Measurements from ENCODE around the gene GLI2.

DNA sequence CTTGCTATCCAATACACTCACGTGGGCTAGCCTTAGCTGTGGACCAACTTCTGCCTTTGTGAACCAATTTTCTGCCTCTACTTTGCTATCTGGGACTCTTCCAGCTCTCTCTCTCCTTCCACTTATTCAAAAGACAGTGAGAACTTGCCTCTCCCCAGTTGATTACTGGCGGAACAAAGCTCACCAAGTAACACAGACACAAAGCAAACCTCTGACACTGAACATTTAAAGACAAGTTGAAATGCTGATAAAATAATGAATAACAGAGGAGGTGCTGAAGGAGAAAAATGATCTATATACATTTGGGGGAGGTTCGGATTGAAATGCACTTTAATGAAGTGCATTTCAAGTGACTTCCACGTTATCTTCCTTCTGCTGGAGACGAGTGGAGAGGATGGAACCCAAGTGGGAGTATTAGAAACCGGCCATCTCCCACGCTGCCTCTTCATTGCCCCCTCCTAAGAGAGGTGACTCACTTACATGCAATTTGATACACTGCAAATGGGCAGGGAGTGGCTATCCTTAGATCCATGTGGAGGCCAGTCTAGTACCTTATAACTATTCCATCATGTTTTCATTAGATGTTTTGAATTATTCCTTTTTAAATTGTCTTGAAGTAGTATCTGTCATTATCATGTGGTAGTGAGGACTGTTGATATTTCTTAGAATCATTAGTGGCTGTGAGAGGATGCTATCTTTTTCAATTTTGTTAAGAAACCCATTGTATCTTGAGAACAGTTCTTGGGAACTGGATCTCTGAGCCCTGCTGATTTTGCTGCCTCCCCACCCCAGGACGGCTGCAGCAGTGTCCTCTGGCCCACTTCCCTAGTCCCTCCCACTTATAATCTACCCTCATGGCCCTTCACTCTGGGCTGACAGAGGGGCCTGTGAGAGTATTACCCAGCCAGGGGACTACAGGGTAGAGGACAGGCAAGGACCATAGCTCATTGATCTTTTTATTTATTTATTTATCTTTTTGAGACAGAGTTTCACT lies 6.0 kb upstream of the GLI2 start:
- TF ChIP-seq, protein P1, sequence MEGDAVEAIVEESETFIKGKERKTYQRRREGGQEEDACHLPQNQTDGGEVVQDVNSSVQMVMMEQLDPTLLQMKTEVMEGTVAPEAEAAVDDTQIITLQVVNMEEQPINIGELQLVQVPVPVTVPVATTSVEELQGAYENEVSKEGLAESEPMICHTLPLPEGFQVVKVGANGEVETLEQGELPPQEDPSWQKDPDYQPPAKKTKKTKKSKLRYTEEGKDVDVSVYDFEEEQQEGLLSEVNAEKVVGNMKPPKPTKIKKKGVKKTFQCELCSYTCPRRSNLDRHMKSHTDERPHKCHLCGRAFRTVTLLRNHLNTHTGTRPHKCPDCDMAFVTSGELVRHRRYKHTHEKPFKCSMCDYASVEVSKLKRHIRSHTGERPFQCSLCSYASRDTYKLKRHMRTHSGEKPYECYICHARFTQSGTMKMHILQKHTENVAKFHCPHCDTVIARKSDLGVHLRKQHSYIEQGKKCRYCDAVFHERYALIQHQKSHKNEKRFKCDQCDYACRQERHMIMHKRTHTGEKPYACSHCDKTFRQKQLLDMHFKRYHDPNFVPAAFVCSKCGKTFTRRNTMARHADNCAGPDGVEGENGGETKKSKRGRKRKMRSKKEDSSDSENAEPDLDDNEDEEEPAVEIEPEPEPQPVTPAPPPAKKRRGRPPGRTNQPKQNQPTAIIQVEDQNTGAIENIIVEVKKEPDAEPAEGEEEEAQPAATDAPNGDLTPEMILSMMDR (IDR thresholded peaks at IDR 0.05 in 2 of 3, conservative IDR thresholded peaks at IDR 0.05 in 1 of 3; ENCODE audit: borderline replicate concordance in 1 of 3, insufficient read depth in 1 of 3, low read depth in 2 of 3, low read length in 2 of 3) = no peak
- no peak for TF ChIP-seq POLR2A (IDR thresholded peaks at IDR 0.05; ENCODE audit: borderline replicate concordance, extremely low read depth, insufficient read depth, insufficient read length)
- TF ChIP-seq YY1 (IDR thresholded peaks at IDR 0.05; ENCODE audit: extremely low read depth, insufficient replicate concordance, low read depth, low read length) = no peak
- TF ChIP-seq, protein P2, sequence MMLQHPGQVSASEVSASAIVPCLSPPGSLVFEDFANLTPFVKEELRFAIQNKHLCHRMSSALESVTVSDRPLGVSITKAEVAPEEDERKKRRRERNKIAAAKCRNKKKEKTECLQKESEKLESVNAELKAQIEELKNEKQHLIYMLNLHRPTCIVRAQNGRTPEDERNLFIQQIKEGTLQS (IDR thresholded peaks at IDR 0.05) = no peak
- TF ChIP-seq SP1 (IDR thresholded peaks at IDR 0.05; ENCODE audit: low read depth) = peak; percentile 40; the same call in 1 of the 2 replicates
- TF ChIP-seq RAD21 (IDR thresholded peaks at IDR 0.05; ENCODE audit: low read depth) = no peak
- TF ChIP-seq, protein P3, sequence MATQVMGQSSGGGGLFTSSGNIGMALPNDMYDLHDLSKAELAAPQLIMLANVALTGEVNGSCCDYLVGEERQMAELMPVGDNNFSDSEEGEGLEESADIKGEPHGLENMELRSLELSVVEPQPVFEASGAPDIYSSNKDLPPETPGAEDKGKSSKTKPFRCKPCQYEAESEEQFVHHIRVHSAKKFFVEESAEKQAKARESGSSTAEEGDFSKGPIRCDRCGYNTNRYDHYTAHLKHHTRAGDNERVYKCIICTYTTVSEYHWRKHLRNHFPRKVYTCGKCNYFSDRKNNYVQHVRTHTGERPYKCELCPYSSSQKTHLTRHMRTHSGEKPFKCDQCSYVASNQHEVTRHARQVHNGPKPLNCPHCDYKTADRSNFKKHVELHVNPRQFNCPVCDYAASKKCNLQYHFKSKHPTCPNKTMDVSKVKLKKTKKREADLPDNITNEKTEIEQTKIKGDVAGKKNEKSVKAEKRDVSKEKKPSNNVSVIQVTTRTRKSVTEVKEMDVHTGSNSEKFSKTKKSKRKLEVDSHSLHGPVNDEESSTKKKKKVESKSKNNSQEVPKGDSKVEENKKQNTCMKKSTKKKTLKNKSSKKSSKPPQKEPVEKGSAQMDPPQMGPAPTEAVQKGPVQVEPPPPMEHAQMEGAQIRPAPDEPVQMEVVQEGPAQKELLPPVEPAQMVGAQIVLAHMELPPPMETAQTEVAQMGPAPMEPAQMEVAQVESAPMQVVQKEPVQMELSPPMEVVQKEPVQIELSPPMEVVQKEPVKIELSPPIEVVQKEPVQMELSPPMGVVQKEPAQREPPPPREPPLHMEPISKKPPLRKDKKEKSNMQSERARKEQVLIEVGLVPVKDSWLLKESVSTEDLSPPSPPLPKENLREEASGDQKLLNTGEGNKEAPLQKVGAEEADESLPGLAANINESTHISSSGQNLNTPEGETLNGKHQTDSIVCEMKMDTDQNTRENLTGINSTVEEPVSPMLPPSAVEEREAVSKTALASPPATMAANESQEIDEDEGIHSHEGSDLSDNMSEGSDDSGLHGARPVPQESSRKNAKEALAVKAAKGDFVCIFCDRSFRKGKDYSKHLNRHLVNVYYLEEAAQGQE (IDR thresholded peaks at IDR 0.05; ENCODE audit: low read depth) = no peak
- TF ChIP-seq, protein P4, sequence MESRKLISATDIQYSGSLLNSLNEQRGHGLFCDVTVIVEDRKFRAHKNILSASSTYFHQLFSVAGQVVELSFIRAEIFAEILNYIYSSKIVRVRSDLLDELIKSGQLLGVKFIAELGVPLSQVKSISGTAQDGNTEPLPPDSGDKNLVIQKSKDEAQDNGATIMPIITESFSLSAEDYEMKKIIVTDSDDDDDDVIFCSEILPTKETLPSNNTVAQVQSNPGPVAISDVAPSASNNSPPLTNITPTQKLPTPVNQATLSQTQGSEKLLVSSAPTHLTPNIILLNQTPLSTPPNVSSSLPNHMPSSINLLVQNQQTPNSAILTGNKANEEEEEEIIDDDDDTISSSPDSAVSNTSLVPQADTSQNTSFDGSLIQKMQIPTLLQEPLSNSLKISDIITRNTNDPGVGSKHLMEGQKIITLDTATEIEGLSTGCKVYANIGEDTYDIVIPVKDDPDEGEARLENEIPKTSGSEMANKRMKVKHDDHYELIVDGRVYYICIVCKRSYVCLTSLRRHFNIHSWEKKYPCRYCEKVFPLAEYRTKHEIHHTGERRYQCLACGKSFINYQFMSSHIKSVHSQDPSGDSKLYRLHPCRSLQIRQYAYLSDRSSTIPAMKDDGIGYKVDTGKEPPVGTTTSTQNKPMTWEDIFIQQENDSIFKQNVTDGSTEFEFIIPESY (IDR thresholded peaks at IDR 0.05; ENCODE audit: extremely low read depth, insufficient replicate concordance, low read length) = no peak
- TF ChIP-seq JUND (IDR thresholded peaks at IDR 0.05) = peak; percentile 66
- no peak for TF ChIP-seq EZH2phosphoT487 (IDR thresholded peaks at IDR 0.05; ENCODE audit: borderline replicate concordance)
- no peak for TF ChIP-seq EZH2 (IDR thresholded peaks at IDR 0.05)

All from HCT116 (cell line).